Left ventricle myocardium superior (tissue), 1 donor: ENCODE results near the gene CELF1. TPM values are rescaled to one million over a fixed set of nuclear protein-coding genes. Genes with fewer than 3 reads are reported as not detected.
"Not testable (repeated sequence)": the region's sequence is repeated elsewhere in the genome, so short reads cannot be mapped to it uniquely, and the experiment has no call there.

Source experiments
- ATAC-seq: fragments of 200-7000 bp; cut with Tn5 transposase; one replicate; pipeline ENCODE4 v1.9.1; 2020; ENCODE audit warnings: mild to moderate bottlenecking, moderate library complexity
- DNase-seq: peaks from one replicate; pipeline ENCODE4 v3.0.0-alpha.2; 2020
- intact Hi-C: fragments of 100-400 bp; cut with micrococcal nuclease; formaldehyde crosslinking; loops from one replicate; pipeline ENCODE4 v1.11.0; 2022
- total RNA-seq: library from RNA; stranded (reverse); fragmentation: NEBNext Ultra II Directional; extraction: Animal tissue kit (Norgen Biotek cat#: 25700); gene quantifications from one replicate; pipeline ENCODE4 v1.2.1, GENCODE V29; 2021
- donor health status: DM: no; HTN: yes; CAD: no; lungs with severe emphysema.

CELF1 gene
- total RNA-seq, 1 donor from 2014 or later: 97.3 TPM

DNA sequence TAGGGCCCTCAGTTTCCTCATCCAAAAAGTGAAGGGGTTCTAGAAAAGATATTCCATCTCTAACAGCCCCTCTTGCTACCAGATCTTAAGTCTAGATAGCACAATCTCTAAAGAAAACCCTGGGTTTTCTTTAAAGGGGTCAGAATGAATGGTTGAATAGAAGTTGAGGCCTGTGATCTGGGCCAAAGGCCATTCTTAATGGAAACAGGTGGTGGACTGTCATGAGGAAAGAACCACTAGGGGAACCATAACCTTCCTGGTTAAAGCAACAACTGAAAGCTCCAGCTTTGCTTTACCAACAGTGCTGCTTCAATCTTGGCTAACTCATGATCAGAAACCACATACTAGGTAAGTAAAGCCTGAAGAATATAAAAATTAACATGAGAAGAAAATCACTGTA lies 1.8 kb downstream of the CELF1 start:
- intact Hi-C loops: no loop called here
- no peak for DNase-seq
- ATAC-seq: no peak

DNA sequence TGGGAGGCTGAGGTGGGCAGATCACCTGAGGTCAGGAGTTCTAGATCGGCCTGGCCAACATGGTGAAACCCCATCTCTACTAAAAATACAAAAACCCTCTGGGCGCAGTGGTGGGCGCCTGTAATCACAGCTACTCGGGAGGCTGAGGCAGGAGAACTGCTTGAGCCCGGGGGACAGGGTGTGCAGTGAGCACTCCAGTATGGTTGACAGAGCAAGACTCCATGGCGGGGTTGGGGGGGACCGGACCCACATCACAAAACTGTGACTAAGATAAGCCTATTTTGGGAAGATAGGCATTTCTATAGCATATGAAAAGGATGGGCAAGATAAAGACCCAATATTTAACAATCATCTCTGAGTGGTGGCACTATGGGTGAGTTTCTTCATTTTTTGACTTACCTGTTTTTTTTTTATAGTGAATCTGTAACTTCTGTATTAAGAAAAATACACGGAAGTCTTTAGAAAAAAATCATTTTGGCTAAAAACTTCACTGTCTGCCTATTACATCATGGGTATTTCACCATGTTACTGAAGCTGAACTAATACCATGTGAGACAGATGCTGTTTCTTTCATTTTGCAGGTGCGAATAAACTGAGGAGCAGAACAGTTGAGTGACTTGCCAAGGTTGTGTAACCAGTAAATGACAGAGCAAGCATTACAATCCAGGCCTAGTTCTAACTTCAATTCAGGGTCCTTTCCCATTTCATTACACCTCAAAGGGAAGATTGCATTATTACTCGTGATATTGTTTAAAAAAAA lies 2.5 kb downstream of the CELF1 start:
- DNase-seq: no peak
- ATAC-seq: no peak
- intact Hi-C loops: no loop called here

DNA sequence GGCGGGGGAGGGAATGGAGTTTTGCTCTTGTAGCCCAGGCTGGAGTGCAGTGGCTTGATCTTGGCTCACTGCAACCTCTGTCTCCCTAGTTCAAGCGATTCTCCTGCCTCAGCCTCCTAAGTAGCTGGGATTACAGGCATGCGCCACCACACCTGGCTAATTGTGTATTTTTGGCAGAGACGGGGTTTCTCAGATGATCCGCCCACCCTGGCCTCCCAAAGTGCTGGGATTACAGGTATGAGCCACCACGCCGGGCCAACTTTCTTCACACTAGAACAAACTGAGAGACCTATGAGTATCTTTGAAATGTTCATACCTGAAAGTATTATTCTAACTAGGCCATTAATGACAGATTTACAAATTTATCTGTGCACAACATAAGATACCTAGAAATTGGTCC lies 6.7 kb downstream of the CELF1 start:
- intact Hi-C loops: not testable (repeated sequence)

DNA sequence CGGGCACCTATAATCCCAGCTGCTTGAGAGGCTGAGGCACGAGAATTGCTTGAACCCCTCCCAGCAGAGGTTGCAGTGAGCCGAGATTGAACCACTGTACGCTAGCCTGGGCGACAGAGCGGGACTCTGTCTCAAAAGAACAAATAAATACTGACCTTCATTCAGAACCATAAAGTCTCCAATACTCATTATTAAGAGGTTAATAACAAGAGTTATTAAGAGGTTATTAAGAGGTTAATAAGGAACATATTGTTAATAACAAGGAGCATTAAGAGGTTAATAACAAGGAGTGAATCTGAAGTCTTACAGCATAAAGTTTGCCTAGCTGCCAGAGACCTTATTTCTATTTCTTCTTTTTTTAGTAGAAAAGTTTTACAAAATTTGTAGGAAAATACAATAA lies 7.6 kb downstream of the CELF1 start:
- no peak for DNase-seq
- intact Hi-C loops: no loop called here

More for the DNA sequence above, 6.7 kb downstream of the CELF1 start:
- DNase-seq, ATAC-seq: not testable (repeated sequence)

DNA sequence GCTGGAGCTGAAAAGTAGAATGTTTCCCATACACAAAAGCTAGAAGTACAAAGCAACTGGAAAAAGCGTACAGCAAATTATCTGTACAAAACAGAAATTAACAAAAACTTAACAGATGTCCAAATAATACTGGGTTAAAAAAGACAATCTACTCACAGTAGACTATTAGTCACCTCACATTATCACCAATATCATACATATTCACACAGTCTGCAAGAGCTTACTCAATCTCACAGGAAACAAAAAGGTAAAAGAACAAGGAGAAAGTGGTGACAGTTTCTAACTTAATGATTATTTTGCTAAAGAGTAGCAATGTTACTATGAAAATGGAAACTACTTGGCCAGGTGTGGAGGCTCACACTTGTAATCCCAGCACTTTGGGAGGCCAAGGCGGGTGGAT lies 11.9 kb downstream of the CELF1 start:
- DNase-seq (no peak), ATAC-seq (no peak)
- intact Hi-C loops: no loop called here

More for the DNA sequence above, 7.6 kb downstream of the CELF1 start:
- no peak for ATAC-seq

DNA sequence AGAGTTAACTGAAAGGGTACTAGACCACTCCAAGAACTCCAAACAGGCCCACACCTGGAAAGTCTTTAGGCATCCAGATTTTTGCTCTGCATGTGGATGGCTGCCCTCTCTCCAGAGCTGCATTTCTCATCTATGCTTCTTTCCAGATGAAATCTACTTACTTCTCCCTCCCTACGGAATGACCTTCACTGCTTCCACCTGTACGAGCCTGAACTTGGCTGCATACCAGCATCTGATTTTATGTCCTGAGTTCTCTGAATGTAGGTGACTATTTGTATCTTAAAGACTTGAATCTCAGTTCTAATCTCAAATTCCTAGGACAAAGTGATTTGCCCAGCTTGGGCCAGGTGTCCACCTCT lies 13.3 kb downstream of the CELF1 start:
- DNase-seq (no peak), ATAC-seq (no peak)
- intact Hi-C loops: no loop called here

DNA sequence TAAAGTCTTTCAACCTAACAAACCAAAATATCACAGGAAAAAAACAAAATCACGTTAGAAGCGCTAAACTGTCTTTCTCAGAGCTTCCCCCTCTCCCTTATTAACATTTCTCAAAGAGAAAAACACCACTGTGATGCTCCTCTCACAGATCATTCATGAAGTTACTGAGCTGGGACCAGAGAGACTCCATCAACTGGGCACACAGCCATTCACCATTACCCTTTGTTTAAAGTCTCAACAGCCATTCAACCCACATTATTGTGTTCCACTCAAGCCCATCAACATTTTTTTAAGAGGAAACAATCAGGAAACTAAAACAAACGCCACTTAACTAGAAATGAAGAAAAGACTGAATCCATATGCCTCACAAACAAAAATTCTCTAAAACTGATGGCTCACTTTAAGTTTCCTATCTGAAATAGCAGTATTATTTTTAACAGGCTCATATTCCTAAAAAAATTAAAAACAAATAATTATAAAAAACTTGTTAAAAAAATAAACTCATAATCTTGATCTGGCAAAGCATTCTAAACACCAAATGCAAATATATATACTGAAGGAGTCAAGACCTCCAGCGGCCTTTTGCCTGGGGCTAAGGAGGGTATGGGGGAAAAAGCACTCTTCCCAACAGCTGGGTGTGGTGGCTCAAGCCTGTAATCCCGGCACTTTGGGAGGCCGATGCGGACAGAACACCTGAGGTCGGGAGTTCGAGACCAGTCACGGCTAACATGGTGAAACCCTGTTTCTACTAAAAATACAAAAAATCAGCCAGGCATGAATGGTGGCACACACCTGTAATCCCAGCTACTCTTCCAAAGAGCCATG lies 14.0 kb downstream of the CELF1 start:
- DNase-seq: no peak
- ATAC-seq: no peak
- intact Hi-C loops: no loop called here

DNA sequence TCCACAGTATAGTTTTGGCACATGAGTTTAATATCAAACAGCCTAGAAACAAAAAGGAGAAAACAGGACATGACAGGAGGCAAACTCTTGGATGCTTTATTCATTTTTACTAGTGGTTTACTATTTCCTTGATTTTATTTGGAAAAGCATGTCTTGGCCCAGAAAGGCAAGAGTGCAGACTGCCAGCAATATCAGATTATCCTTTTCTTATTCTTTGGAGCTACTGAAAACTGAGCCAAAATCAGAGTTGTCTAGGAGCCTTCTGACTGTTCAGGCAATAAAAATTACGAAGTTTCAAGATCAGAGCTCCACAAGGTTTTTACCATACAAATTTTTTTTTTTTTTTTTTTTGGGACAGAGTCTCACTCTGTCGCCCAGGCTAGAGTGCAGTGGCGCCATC lies 16.0 kb downstream of the CELF1 start:
- ATAC-seq (no peak), DNase-seq (no peak)
- intact Hi-C loops: no loop called here

DNA sequence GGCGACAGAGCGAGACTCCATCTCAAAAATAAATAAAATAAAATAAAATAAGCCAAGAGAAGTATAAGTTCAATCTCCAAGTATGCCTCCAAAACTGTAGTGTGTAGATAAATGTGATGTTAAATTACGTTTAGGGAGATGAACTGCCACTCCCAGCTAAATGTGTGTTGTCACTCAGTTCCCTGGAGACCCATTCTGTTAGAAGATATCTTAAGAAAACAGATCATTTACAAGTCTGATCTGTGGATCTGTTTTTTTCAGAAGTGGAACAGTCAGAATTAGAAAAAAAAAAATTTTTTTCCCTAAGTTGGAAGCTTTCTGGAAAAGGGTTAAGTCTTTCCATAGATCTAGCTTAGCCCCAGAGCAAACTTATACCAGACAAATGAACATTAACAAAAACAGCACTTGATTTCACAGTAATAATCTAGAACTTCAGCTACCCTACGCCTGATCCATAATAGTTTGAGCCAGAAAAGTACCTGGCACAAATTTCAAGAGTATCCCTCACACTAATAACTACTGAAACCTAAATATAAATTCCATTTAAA lies 18.2 kb downstream of the CELF1 start:
- ATAC-seq (no peak), DNase-seq (no peak)
- intact Hi-C loops: no loop called here

DNA sequence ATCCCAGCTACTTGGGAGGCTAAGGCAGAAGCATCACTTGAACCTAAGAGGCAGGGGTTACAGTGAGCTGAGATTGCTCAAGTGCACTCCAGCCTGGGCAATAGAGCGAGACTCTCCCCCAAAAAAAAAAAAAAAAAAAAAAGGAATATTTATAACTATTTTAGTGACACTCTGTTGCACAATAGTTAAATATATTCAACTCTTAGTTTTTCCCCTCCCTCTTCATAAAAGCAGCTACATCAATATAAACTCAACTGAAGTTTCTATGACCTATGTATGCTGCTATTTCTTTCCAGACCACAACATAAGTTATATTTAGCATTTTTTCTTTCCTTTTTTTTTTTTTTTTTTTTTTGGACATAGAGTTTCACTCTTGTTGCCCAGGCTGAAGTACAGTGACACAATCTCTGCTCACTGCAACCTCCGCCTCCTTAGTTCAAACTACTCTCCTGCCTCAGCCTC lies 19.2 kb downstream of the CELF1 start:
- no peak for ATAC-seq
- no peak for DNase-seq
- intact Hi-C loops: no loop called here

DNA sequence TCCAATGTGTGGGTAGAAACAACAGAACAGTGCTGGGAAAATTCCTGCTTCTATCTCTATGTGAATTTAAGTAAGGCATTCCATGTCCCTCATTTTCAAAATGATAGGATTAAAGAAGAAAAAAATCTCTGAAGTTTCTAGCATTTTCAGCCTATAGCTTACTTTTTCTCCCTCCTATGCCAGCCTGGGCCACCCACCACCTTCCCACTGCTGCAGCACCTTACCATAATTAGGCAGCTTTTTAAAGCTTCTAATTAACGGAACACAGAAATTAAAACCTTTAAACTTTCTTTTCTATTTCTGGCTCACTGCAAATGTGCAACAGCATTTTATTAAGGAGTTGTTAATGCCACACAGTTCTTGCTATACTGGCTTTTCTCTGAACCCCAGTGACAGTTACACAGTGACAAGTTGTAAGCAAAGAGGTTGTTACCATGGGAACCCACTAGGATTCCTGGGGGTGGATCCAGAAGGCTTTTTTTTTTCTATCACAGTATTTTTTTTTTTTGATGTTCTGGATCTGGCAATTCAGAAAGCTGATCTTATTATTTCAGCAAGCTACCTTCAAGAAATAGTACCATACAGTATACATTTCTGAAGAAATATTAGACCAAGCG lies 20.2 kb downstream of the CELF1 start:
- DNase-seq: no peak
- peak; percentile 24 for ATAC-seq
- intact Hi-C loops: no loop called here

DNA sequence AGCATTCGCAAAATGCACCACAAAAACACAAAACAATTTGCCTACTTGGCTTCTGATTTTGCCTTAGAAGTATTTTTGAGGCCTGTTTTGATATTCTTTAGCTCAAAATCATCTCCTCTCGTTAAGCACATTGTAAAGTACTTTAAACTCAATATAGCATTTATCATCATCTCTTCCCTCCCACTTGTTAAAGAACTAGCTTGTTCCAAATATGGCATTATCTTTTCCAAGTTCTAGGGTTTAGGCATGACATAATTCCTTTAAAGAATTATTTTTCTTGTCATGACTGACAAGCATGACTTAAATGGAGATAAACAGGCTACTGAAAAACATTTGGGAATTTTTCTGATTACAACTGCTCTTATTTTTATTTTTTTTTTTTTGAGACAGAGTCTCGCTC lies 21.3 kb downstream of the CELF1 start:
- intact Hi-C loops: no loop called here
- DNase-seq (no peak), ATAC-seq (peak; percentile 9)

DNA sequence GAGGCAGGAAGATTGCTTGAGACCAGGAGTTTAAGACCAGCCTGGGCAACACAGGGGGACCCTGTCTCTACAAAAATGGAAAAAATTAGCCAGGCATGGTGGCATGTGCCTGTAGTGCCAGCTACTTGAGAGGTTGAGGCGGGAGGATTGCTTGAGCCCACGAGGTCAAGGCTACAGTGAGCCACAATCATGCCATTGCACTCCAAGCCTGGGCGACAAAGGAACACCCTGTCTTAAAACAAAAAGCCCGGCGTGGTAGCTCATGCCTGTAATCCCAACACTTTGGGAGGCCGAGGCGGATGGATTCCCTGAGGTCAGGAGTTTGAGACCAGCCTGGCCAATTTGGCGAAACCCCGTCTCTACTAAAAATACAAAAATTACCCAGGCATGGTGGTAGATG lies 22.2 kb downstream of the CELF1 start:
- ATAC-seq, DNase-seq, intact Hi-C loops: not testable (repeated sequence)

DNA sequence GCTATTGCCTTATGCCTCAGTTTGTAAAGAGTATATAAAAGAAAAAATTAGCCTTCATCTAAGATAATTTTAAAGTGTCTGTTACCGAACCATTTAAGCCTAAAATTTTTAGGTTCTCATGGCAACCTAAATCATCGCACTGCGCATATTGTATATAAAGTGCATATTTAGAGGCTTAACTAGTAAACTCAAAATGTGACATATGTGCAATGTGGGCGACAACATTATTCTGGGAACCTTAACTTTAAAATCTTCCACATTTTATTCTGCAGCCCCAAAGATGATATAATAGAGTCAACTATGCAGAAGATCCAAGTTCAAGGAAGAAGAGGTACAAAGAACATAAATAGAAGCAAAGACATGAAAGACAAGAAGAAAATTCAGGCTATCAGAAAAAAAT lies 23.0 kb downstream of the CELF1 start:
- intact Hi-C loops: no loop called here
- ATAC-seq: no peak
- DNase-seq: no peak

DNA sequence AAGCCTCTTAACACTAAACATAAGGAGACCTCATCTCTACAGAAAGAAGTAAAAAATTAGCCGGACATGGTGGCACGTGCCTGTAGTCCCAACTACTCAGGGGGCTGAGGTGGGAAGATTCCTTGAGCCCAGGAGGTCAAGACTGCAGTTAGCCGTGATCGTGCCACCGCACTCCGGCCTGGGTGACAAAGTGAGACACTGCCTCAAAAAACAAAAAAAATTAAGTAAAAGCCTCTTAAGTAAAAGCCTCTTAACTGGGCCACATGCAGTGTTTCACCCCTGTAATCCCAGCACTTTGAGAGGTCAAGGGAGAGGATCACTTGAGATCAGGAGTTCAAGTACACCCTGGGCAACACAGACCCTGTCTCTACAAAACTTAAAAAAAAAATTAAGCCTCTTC lies 25.7 kb downstream of the CELF1 start:
- no peak for DNase-seq
- no peak for ATAC-seq
- intact Hi-C loops: no loop called here

DNA sequence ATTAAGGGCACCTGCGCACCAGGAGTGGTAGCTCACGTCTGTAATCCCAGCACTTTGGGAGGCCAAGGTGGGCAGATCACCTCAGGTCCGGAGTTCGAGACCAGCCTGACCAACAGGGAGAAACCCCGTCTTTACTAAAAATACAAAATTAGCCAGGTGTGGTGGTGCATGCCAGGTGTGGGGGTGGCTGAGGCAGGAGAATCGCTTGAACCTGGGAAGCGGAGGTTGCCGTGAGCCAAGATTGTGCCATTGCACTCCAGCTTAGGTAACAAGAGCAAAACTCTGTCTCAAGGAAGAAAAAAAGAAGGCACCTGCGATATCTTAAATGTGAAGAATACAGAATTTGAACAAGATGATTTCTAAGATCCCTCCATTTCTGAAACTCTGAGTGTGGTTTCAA lies 26.9 kb downstream of the CELF1 start:
- ATAC-seq, intact Hi-C loops, DNase-seq: not testable (repeated sequence)

DNA sequence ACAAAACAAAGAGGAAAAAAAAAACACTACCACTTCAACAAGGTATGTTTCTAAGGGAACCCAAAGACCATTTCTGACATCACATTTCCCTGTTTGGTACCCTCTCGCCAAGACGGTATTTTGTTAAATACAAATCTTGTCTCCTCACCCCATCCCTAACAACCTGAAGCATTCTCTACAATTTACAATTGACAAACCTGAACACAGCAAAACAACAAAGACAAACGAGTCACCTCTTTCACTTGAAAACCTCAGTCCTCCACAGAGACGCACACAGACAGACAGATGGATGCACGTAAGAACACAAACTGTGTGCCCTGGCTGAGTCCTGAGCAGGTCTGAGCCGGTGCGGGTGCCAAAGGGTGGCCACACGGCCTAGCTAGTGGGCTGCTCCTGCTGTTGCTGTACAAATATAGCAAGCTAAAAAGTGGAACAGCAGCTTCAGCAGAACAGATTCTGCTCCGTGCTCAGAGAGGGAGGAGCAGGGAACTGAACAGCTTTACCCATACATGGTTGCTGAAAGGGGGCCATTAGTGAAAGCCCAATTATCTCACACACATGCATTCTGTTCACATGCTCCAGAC lies 28.5 kb downstream of the CELF1 start:
- DNase-seq: peak; percentile 61
- intact Hi-C loops: no loop called here
- peak; percentile 86 for ATAC-seq

DNA sequence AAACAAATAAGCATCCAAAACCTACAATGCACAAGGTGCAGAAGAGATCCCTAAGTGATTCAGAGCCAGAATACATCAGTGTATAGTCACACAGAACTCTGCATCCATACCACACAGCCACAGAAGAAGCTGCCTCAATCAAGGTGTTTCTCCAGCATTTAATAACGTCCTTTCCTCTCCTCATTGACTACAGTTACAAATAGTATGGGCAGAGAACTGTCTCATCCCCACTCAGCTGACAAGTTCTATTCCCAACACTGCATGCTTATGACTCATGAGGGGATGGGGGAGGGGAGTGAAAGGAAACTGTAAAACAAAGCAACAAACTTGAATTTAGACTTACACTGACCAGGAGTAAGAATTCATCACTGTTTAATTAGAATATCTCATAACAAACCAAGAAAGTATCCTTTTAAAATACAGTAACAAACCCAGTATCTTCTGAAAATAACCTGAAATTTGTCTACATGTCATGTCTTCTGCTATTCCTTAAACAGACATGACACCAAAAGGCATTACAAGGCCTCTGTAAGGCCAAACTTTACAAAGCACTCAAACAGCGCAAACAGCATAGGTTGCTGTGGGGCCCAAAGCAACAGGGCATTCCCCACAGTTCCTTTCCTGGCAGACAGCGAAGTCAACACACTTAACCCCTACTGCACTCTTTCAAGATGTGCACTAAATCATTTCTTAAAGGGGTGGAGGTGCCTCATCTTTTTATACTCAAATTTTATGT lies 29.3 kb downstream of the CELF1 start:
- DNase-seq: no peak
- peak; percentile 78 for ATAC-seq
- intact Hi-C loops: no loop called here
